Measurements from ENCODE around the gene AGBL2.

- TF ChIP-seq CTCF (IDR thresholded peaks at IDR 0.05 in 8 of 11, conservative IDR thresholded peaks at IDR 0.05 in 3 of 11), result no peak
- no peak for TF ChIP-seq POLR2AphosphoS5 (IDR thresholded peaks at IDR 0.05)
- no peak for TF ChIP-seq POLR2A (IDR thresholded peaks at IDR 0.05)
Observed at GRCh38 chr11:47711816-47712215, 3.4 kb downstream of the AGBL2 start.

Measured in spleen (tissue), 7 donors.